Lung (tissue), 12 donors: ENCODE measurements around the gene RASAL1. TPM values are rescaled to one million over a fixed set of nuclear protein-coding genes. Genes with fewer than 3 reads are reported as not detected.

Experiments
- ATAC-seq: fragments of 200-7000 bp; cut with Tn5 transposase; one replicate; pipeline ENCODE4 v1.9.1; 2020; ENCODE audit warnings: moderate number of reproducible peaks; ENCODE audit not compliant: insufficient read depth, low FRiP score
- DNase-seq, 3 donors: peaks; one replicate each; pipeline ENCODE4 v3.0.0-alpha.2; 2013 to 2017
- H3K27ac ChIP-seq, 2 donors: one replicate each; pipeline ENCODE4 v1.5.1; 2013; ENCODE audit warnings: mild to moderate bottlenecking in 2 of 2, moderate library complexity in 2 of 2, control low read depth in 1 of 2, inconsistent platforms in 1 of 2, low read depth in 1 of 2, low read length in 1 of 2
- H3K27me3 ChIP-seq, 3 donors: one replicate each; pipeline ENCODE4 v1.5.1; 2013; ENCODE audit warnings: low read length in 2 of 3; ENCODE audit not compliant: control insufficient read depth in 3 of 3, insufficient read depth in 3 of 3
- H3K36me3 ChIP-seq, 4 donors: one replicate each; pipeline ENCODE4 v1.5.1; 2013; ENCODE audit warnings: low read length in 4 of 4, mild to moderate bottlenecking in 1 of 4, moderate library complexity in 1 of 4; ENCODE audit not compliant: control insufficient read depth in 4 of 4, insufficient read depth in 4 of 4
- H3K4me1 ChIP-seq, 5 donors: one replicate each; pipeline ENCODE4 v1.5.1; 2013; ENCODE audit warnings: low read length in 5 of 5, mild to moderate bottlenecking in 2 of 5, moderate library complexity in 1 of 5; ENCODE audit not compliant: control insufficient read depth in 5 of 5, insufficient read depth in 5 of 5
- H3K4me3 ChIP-seq: one replicate; pipeline ENCODE4 v1.5.1; 2013; ENCODE audit warnings: mild to moderate bottlenecking, control low read depth, moderate library complexity
- H3K9ac ChIP-seq, 2 donors: one replicate each; pipeline ENCODE4 v1.5.1; 2013; ENCODE audit warnings: low read length in 2 of 2, control low read depth in 1 of 2; ENCODE audit not compliant: insufficient read depth in 1 of 2
- H3K9me3 ChIP-seq, 4 donors: one replicate each; pipeline ENCODE4 v1.5.1; 2013; ENCODE audit warnings: low read length in 3 of 4, mild to moderate bottlenecking in 1 of 4, moderate library complexity in 1 of 4; ENCODE audit not compliant: control insufficient read depth in 4 of 4, insufficient read depth in 3 of 4
- WGBS, 2 donors: extraction: QIAGEN DNeasy Blood & Tissue Kit; methylation state at CpG; one replicate each; pipeline ENCODE4 v1.1.7; 2013; 5-methylcytosine and 5-hydroxymethylcytosine counted together
- polyA plus RNA-seq, 2 donors: library from polyadenylated mRNA; stranded (reverse); fragments of 200-250 nt; gene quantifications; one replicate each; pipeline ENCODE4 v1.2.1, GENCODE V29; 2013
- total RNA-seq, 2 donors: library from RNA; depleted of rRNA in 1 of 2; stranded (reverse); fragments of >200 nt in 1 of 2; gene quantifications; one replicate each; pipeline ENCODE4 v1.2.1, GENCODE V29; 2014 to 2021
- TF ChIP-seq, protein P1 (sequence below): IDR thresholded peaks from 2 replicates; pipeline ENCODE4 v1.5.1; 2012; ENCODE audit warnings: mild to moderate bottlenecking; ENCODE audit errors: control extremely low read depth, extremely low read depth
- donor health status: control.
- donor health status: control.
- donor health status: Bipolar disorder and iron deficiency.
- donor health status: healthy.
- donor health status: DM: yes; HTN: yes; CAD: no.

The RASAL1 gene
- total and polyA plus RNA-seq, 4 donors: 0.09 to 1.8 (median 0.62) TPM

DNA sequence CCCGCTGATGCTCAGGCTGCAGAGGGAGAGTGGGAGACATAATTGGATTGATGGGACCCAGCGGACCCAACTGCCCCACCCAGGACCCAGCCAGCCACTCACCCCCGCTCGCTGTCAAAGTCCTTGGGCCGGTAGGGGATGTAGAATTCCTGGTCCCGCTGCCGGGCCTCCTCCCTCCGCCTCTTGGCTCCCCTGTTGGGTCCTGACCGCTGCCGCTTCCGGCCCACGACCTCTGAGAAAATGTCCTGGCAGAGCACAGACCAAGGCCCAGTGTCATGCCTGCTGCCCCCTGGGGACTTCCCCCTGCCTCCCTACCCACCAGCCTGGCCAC, 27.4 kb upstream of the RASAL1 start:
- H3K4me3 ChIP-seq: no peak overlapping the region
- DNase-seq: no peak
- WGBS, 2 donors: 97 to 99% methylated on average over 12 of the region's 12 CpGs
- H3K9ac ChIP-seq: no peak overlapping the region
- TF ChIP-seq, protein P1, sequence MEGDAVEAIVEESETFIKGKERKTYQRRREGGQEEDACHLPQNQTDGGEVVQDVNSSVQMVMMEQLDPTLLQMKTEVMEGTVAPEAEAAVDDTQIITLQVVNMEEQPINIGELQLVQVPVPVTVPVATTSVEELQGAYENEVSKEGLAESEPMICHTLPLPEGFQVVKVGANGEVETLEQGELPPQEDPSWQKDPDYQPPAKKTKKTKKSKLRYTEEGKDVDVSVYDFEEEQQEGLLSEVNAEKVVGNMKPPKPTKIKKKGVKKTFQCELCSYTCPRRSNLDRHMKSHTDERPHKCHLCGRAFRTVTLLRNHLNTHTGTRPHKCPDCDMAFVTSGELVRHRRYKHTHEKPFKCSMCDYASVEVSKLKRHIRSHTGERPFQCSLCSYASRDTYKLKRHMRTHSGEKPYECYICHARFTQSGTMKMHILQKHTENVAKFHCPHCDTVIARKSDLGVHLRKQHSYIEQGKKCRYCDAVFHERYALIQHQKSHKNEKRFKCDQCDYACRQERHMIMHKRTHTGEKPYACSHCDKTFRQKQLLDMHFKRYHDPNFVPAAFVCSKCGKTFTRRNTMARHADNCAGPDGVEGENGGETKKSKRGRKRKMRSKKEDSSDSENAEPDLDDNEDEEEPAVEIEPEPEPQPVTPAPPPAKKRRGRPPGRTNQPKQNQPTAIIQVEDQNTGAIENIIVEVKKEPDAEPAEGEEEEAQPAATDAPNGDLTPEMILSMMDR: no peak
- no peaks in the 10 kb centered on the region for H3K4me1 ChIP-seq
- H3K36me3 ChIP-seq: peaks cover 23 to 84% (median 40%) of the 10 kb centered on the region in 4 donors
- ATAC-seq: no peak
- H3K27ac ChIP-seq: no peak overlapping the region
- peaks cover 0 to 17% (median 0%) of the 10 kb centered on the region in 4 donors for H3K9me3 ChIP-seq
- no peaks in the 10 kb centered on the region for H3K27me3 ChIP-seq

DNA sequence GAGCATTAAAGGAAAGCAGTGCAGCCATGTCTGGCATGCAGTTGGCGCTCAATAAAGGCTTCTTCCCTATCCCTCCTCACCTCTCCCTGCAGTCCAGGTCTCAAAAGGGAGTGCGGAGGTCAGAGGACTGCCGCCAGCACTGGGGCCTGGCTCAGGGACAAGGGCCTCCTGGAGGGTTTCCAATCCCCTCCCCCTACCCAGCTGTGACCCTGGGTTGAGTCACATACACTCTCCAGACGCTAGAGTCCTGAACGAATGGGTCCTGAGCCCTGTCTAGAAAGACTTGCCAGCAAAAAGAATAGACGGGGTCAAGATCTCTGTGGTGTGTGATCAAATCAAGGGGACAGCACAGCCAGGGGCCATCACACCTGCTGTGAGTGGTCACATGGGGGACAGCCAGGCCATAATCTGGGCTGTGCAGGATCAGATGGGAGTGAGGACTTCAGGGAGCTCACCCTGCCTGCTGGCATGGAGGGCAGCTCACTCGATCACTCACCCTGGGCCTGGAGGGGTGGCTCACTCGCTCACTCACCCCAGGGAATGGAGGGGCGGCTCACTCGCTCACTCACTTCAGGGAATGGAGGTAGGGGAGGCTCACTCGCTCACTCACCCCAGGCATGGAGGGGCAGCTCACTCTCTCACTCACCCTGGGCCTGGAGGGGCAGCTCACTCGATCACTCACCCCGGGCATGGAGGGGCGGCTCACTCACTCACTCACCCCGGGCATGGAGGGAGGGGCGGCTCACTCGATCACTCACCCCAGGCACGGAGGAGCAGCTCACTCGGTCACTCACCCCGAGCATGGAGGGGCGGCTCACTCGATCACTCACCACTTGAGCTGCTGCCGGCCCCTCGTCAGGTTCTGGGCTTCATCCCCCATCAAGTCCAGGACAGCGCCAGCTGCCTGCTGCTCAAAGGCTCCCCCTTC, 26.8 kb upstream of the RASAL1 start:
- WGBS, 2 donors: 92% methylated on average over 25 of the region's 25 CpGs
- TF ChIP-seq, protein P1: no peak

DNA sequence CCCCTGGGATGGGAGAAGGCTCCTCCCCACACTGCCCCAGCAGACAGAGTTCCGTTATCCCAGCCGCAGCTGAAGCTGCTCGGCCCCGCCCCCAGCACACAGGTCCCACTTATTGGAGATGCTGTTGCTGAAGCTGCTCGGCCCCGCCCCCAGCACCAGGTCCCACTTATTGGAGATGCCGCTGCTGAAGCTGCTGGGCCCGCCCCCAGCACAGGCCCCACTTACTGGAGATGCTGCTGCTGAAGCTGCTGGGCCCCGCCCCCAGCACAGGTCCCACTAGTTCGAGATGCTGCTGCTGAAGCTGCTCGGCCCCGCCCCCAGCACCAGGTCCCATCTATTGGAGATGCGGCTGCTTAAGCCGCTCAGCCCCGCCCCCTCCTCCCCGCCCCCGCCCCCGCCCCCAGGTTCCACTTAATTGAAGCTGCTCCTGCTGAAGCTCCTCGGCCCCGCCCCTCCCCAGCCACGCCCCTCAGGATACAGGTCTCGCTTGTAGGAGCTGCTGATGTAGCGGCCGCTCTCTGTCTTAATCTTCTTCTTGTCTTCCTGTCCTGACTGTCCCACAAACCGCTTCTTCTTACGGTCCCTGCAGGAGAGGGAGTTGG, 26.0 kb upstream of the RASAL1 start:
- H3K9ac ChIP-seq: no peak overlapping the region
- TF ChIP-seq, protein P1: no peak
- DNase-seq: no peak
- peaks cover 0 to 17% (median 0%) of the 10 kb centered on the region in 4 donors for H3K9me3 ChIP-seq
- no peak for ATAC-seq
- H3K4me1 ChIP-seq: no peaks in the 10 kb centered on the region
- no peak overlapping the region for H3K4me3 ChIP-seq
- H3K27me3 ChIP-seq: no peaks in the 10 kb centered on the region
- no peak overlapping the region for H3K27ac ChIP-seq
- peaks cover 25 to 85% (median 39%) of the 10 kb centered on the region in 4 donors for H3K36me3 ChIP-seq
- 83 to 87% methylated on average over 26 of the region's 26 CpGs for WGBS, 2 donors

More for the DNA sequence above, 26.8 kb upstream of the RASAL1 start:
- H3K9me3 ChIP-seq: peaks cover 0 to 17% (median 0%) of the 10 kb centered on the region in 4 donors
- H3K36me3 ChIP-seq: peaks cover 25 to 84% (median 39%) of the 10 kb centered on the region in 4 donors
- no peak for ATAC-seq
- no peaks in the 10 kb centered on the region for H3K27me3 ChIP-seq
- H3K4me3 ChIP-seq: no peak overlapping the region
- DNase-seq: peak in 2 of 3 donors; percentile 15 to 17
- H3K27ac ChIP-seq: no peak overlapping the region
- no peak overlapping the region for H3K9ac ChIP-seq
- H3K4me1 ChIP-seq: no peaks in the 10 kb centered on the region
